ENCODE data around the gene DCDC2. TPM values are rescaled to one million over a fixed set of nuclear protein-coding genes. Genes with fewer than 3 reads are reported as not detected.
"Not testable (repeated sequence)": the region's sequence is repeated elsewhere in the genome, so short reads cannot be mapped to it uniquely, and the experiment has no call there.

DCDC2 gene
- total RNA-seq, 1 donor from 2014 or later, result 33.8 TPM

- DNase-seq (ENCODE audit: low spot score), result no peak
These were observed 132.0 kb downstream of the DCDC2 start for GRCh38 chr6:24225838-24226237.

- DNase-seq (ENCODE audit: low spot score), result no peak
These were observed 134.5 kb downstream of the DCDC2 start for GRCh38 chr6:24223115-24223919.

DNA sequence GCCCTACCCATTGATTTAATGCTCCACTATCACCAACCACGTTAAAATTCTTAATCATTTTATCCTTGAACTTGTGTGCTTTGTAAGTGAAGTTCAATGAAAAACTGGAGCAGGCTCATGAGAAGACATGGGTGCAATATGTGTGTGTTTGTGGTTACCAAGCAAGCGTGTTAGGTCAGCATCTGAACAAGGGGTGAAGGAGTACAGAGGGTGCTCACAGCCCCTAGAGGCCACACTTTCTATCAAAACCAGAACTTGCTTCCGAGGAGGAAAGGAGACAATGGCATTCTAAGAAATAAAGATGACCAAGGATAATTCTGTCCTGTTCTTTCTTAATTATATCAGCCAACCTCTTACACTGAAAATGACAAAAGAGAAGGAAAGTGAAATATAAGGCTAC, 138.2 kb downstream of the DCDC2 start:
- DNase-seq (ENCODE audit: low spot score), result no peak

GRCh38 chr6:24214984-24215383, 142.9 kb downstream of the DCDC2 start:
- no peak for DNase-seq (ENCODE audit: low spot score)

DNA sequence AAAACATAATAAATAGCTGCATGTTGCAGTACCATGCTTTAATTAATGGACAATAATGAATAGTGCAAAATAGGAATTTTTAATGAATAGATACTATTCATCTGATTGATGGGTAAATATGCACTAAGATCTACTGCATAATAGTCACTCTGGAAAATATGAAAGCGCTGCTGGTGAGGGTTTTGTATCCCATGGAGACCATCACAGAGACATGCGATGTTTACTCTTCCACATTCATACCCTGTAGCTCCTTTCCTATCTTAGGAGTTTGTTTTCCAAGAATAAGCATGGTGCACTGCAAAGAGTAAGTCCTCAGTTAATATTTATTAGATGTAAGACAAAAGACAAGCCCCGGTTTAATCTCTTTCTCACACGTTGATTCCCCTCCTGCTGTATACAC, 150.4 kb downstream of the DCDC2 start:
- no peak for DNase-seq (ENCODE audit: low spot score)

- no peak for DNase-seq (ENCODE audit: low spot score)
These were observed 152.8 kb downstream of the DCDC2 start for GRCh38 chr6:24205020-24205492.

DNA sequence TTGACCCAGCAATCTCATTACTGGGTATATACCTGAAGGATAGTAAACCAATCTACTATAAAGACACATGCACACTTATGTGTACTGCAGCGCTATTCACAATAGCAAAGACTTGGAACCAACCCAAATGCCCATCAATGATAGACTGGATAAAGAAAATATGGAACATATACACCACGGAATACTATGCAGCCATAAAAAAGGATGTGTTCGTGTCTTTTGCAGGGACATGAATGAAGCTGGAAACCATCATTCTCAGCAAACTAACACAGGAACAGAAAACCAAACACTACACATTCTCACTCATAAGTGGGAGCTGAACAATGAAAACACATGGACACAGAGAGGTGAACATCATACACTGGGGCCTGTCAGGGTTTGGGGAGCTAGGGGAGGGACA, 153.7 kb downstream of the DCDC2 start:
- not testable (repeated sequence) for DNase-seq (ENCODE audit: low spot score)

DNA sequence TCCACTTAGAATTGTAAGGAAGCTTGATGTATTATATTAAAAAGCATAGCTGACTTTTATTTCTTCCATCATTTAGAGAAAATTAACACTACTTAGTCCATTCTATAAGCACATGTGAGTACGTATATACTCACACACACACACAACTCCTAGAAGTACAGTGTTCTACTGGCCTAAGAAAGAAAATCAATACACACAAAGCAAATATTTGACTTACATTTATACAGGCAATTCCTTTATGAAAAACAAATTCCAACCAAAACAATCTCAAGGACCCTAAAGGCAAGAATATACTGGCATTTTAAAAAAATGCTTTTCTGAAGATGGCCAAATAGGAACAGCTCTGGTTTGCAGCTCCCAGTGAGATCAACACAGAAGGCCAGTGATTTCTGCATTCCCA, 160.0 kb downstream of the DCDC2 start:
- no peak for DNase-seq (ENCODE audit: low spot score)

- DNase-seq (ENCODE audit: low spot score), result no peak
These were observed 161.8 kb downstream of the DCDC2 start for GRCh38 chr6:24195836-24196597.

DNA sequence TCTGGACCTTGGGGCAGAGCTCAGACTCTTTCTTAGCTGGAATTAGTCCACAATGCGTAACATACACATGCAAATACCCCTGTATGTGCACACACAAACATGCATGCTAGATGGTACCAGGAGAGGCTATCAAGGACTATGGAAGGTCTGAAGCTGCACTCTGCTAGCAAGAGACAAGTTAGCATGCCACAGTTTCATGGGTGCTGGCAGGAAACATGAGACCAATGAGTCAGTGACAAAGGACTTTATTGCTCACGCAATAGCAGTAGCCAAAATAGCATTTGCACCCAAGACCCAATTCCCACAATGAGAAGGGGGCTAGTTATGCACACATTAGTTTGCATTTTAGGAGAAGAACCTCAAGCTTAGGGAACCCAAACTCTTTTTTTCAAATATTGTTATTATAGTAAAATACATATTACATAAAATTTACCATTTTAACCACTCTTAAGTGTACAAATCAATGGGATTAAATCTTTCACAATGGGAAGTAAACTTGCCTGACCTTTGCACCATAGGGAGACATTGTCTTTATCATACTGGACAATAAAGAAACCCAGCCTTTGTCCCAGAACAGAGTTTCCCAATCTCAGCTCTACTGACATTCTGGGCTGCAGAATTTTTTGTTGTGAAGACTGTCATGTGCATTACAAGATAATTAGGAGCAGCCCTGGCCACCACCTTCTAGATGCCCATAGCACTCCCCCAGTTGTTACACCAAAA, 162.7 kb downstream of the DCDC2 start:
- DNase-seq (ENCODE audit: low spot score), result no peak

GRCh38 chr6:24193364-24193763, 164.5 kb downstream of the DCDC2 start:
- DNase-seq (ENCODE audit: low spot score), result no peak

DNA sequence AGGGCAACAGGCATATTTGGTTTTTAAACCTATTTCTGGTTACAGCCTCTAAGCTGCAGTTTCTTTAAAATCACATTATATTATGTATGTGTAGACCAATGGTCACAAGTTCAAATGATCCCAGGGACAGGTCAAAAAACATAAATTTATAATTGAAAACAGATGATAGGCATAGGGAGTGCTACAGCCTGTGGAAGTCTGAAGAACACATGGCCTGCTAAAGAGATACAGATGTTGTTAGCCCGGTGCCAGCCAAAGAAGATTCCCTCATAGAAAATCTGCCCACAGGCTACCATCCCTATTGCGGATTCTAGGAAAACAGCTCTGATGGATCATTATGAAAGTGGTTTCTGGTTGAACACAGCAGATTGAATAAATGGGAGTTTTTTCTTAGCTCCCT, 166.5 kb downstream of the DCDC2 start:
- DNase-seq (ENCODE audit: low spot score), result no peak

DNA sequence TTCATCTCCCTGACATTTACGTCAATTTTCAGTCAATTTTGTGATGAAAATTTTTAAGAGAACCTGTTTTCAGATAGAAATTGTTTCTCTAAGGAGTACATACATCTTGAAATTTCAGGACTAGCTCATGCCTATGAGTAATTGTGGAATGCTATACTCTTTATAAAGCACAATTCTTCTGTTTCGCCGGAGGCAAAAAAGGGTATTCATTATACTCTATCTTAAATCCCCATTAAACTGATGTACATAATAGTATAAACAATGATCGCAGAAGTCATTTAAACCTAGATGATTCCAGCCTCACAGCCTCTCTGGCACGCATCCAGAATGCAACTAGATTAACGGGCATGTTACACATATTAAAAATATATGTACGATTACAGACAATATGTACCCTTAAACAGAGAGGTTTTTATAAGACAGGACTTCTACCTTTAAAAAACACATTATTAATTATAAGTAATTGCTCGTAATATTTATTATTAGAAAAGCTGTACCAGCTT, 169.2 kb downstream of the DCDC2 start:
- DNase-seq (ENCODE audit: low spot score), result no peak

GRCh38 chr6:24187965-24188577, 169.8 kb downstream of the DCDC2 start:
- DNase-seq (ENCODE audit: low spot score), result no peak

GRCh38 chr6:24186349-24186748, 171.5 kb downstream of the DCDC2 start:
- no peak for DNase-seq (ENCODE audit: low spot score)

- DNase-seq (ENCODE audit: low spot score), result no peak
These were observed 174.3 kb downstream of the DCDC2 start for GRCh38 chr6:24183584-24183983.

DNA sequence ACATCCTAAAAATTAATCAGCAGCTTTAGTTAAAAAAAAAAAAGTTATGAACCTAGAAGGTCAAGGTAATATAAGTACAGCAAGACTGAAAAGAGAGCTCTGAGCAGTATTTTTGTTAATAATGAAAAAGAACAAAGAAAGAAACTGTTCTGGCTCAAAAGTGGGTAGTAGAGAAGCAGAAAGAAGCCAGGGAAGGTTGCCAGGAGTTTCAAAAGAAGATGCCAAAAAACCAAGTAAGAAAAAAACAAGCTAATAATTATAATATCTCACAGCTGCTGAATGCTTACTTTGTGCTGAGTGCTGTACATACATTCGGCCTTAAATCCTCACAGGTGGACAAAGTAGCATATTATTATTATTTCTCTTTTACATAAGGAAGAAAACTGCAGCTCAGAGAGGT, 200.0 kb downstream of the DCDC2 start:
- no peak for DNase-seq (ENCODE audit: low spot score)

- DNase-seq (ENCODE audit: low spot score), result no peak
These were observed 203.7 kb downstream of the DCDC2 start for GRCh38 chr6:24154121-24154520.

- DNase-seq (ENCODE audit: low spot score), result no peak
These were observed 205.8 kb downstream of the DCDC2 start for GRCh38 chr6:24152014-24152413.

- no peak for DNase-seq (ENCODE audit: low spot score)
These were observed 208.0 kb downstream of the DCDC2 start for GRCh38 chr6:24149836-24150235.

DNA sequence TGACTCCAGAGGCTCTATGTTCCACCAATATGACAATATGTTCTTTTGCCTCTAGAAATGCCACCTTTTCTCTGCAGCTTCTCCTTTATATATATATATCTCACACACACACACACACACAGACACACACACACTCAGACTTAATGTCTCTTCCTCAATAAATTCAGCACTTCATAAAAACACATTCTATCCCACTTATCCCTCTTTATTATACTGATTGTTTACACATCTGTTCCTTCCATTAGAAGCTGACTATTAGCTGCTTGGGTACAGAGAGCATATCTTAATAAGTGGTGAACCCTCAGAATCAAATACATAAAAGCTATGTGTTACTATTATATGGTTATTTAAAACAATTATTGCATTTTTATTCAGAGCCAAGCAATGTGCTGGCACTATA, 208.6 kb downstream of the DCDC2 start:
- DNase-seq (ENCODE audit: low spot score), result no peak

DNA sequence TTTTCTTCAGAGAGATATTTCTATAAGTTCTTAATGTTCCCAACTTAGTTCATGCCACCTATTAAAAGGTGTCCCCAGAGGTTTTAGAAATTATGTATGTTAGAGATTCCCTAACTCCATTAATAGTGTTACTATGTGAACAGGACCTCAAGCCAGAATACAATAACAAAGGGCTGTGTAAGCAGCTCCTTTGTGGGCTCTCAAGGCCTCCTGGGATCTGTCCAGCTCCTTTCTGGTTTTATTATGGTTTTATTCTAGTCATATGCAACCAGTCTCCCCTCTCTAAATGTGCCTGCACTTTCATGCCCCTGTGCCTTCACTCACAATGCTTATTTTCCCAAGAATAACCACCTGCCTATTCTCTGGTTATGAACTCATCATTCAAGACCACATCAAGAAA, 209.2 kb downstream of the DCDC2 start:
- DNase-seq (ENCODE audit: low spot score), result no peak

All from mucosa of gallbladder (tissue), 1 donor.